Epithelial cell of prostate (primary cell): ENCODE results near the gene CACNA1I.

ENCODE experiments used
- DNase-seq: peaks from one replicate; pipeline ENCODE4 v3.0.0-alpha.2; 2011; ENCODE audit warnings: low read depth, low spot score
- H3K27ac ChIP-seq: fragments of 450-650 bp; 2 replicates; pipeline ENCODE4 v1.5.1; 2017; ENCODE audit warnings: mild to moderate bottlenecking

Gene CACNA1I

GRCh38 chr22:39643311-39644083 is 72.9 kb downstream of the CACNA1I start:
- H3K27ac ChIP-seq = no peak overlapping the region
- no peak for DNase-seq

DNA sequence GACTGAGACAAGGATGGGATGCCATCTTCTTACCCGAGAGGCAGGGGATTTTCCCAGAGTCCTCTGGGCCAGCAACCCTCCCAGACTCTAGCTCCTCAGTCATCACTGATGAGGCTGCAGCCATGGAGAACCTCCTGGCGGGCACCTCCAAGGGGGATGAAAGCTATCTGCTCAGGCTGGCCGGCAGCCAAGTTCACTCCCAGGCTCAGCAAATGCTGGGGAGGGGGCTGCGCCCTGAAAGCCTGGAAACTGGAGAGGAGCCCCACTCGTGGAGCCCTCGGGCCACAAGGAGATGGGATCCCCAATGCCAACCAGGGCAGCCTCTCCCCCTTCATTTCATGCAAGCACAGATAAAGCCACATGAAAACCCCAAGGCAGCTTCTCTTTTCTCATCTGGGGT is 75.0 kb downstream of the CACNA1I start:
- DNase-seq = no peak

GRCh38 chr22:39646398-39647063 is 76.0 kb downstream of the CACNA1I start:
- no peak overlapping the region for H3K27ac ChIP-seq
- no peak for DNase-seq

More for the DNA sequence above, 75.0 kb downstream of the CACNA1I start:
- no peak overlapping the region for H3K27ac ChIP-seq

DNA sequence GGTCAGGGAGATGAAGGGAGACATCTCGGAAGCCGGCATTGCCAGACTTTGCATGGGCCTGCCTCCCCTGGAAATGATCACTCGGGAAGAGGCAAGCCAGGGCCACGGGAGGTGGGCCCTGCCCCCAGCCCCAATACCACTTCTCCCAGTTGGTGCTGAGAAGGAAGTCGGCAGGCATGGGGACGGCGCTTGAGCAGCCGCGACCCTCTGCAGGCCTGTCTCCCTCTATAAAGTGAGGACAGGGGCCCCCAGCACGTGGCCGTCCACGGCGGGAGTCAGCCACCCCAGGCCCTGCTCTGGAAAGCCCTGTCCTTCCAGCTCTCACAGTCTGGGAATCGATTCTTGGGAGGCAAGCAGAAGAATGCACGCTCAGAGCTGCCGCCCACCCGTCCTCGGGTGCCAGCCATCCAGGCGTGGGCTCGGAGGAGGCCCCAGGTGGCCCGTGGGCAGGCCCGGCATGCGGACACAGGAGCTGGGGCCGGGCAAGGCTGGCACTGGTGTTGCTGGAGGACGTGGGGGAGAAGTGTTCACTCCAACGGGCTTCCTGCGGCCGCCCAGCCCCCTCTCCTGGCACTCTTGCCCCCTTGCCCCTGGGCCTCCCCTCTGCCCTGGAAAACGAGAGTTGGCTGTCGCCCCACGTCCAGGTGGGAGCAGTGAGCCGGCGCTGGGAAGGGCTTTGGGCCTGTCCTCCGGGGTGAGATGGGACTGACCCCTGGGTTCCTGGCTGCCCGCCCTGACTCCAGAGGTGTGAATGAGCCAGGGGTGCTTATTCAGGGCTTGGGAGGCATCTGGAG is 77.5 kb downstream of the CACNA1I start:
- H3K27ac ChIP-seq = no peak overlapping the region
- DNase-seq = no peak

DNA sequence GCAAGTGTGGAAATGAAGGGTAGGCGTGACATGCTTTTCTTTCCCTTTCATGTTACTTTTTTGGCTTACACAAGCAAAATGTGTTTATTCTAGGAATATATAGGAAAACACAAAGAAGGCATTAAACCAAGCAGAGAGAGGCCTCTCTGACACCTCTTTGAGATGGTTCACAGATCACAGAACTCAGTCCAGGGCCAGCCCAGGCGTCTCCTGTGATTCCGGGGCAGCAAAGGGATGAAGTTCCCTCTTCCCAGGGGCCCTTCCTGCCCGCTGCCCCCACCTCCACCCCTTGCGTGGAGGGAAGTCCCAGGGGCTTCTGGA is 78.0 kb downstream of the CACNA1I start:
- no peak overlapping the region for H3K27ac ChIP-seq
- no peak for DNase-seq

- no peak for DNase-seq
Observed at GRCh38 chr22:39649500-39650089, 79.0 kb downstream of the CACNA1I start.

DNA sequence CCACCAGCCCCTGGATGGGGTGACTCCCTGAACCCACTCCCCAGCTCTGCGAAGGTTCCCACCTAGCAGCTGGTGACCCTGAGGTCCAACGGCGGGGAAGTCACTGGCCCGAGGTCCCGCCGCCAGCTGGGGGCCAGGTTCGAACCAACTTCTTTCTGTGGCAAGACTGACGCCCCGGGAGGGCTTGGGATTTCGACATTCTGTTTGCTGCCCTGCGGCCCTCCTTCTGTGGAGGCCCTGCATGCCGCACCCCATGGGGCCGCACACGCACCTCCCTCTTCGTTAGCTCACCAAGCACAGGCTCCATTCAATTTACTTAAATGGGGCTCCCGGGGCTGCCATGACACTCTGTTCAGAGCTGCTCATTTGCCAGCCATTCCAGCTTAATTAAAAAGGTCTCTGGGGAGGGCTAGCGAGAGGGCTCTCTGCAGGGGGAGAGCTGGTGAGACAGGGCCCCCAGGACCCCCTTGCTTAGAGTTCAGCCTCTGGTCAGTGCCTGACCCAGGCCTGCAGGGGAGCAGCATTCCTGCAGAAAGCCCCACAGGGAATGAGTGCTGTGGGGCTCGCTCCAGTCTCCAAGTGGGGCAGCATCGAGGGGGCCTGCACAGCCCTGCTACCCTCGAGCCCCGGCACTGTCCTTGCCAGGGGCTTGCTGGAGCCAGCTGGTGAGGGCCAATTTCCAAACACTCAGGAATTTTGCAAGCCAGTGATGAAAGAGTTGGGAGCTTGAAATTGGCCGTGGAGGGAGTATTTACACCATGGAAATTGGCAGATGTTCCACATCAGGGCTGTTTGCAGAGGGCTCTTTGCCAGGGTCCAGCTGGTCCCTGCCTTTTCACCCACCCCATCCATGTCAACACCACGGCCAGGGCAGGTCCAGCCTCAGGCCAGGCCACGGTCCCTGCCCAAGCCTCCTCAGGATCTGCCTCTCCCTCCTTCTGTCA is 80.8 kb downstream of the CACNA1I start:
- DNase-seq = no peak
- H3K27ac ChIP-seq = no peak overlapping the region

More at GRCh38 chr22:39649500-39650089, 79.0 kb downstream of the CACNA1I start:
- no peak overlapping the region for H3K27ac ChIP-seq

DNA sequence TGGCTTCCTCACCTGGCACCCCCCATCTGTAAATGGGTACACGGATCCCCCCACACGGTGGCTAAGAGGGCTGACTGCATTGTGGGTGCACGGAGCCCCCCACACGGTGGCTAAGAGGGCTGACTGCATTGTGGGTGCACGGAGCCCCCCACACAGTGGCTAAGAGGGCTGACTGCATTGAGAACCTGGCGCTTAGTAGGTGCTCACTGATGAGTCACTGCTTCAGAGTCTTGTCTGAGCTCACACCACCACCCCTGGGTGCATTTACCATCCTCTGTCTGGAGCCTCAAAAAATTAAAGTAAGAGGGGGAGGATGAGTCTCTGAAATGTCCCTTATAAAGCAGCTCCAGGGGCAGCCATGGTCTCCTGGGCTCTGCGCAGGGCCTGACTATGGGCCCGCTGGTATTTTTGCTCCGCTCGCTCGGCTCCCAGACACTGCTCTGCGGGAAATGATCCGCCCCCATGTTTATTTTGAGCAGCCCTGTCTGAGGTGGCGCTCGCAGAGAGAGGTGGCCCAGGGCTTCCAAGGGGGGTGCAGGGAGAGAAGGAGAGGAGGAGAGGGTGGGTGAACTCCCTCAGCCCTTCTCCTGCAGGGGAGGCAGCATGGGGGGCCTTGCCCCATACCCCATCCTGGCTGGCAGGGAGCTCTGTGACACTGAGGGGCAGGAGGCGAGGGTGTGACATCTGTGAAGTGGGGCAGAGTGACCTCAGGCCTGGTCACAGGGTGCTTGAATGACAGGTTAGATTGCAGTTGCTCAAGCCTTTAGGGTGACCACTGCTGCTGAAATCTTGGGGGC is 82.6 kb downstream of the CACNA1I start:
- no peak for DNase-seq
- no peak overlapping the region for H3K27ac ChIP-seq

GRCh38 chr22:39653787-39654077 is 83.2 kb downstream of the CACNA1I start:
- DNase-seq = no peak
- H3K27ac ChIP-seq = no peak overlapping the region

DNA sequence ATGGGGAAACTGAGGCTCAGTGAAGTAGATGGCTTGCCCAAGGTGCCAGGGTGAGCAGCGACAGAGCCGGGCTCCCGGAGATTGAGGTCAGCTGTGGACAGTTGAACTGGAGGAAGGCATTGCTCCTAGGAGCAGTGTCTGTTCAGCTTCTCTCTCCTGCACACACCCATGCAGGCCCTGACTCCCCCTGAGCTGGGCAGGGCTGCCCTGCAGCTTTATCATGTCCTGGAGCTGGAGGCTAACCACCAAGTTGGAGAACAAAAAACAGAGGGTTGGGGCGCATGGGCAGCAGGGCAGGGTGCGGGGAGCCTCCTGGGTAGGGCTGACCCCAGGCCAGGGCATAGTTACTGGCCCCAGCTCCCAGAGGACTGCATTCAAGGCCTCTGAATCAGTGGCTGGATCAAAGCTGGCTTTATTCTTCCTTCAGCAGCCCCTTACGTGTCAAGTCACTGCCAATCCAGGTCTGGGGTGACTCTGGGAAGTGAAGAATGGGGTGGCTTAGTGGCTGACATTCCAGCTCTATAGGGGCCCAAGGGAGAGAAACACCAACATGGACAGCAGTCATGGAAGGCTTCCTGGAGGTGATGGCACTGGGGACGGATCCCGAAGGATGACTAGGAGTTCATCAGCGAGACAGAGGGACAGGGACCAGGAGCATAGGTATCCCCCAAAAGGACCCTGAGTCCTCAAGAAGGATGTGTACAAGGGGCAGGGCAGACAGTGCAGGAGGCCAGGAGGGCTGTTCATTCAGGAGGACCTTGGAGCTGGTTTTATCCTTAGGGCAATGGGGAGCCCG is 83.8 kb downstream of the CACNA1I start:
- H3K27ac ChIP-seq = no peak overlapping the region
- no peak for DNase-seq

GRCh38 chr22:39655004-39655579 is 84.5 kb downstream of the CACNA1I start:
- DNase-seq = no peak
- H3K27ac ChIP-seq = no peak overlapping the region

DNA sequence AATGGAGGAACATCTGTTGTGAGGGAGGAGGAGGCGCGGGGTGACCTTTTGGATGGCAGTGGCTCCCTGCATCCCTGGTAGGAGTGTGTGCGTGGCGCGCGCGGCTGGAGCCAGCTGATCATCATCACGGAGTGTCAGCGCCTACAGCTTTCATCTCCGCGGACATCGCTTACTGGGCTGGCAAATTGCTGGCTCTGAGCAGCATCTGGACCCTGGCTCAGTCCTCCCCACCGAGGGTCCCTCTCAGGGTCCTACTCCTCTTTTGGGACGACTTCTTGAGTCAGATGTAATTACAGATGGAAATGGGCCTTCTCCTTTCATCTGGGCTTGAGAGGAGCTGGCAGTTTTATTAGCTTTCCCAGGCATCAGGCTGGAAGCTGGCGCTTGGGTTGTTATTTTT is 85.3 kb downstream of the CACNA1I start:
- no peak overlapping the region for H3K27ac ChIP-seq
- no peak for DNase-seq

DNA sequence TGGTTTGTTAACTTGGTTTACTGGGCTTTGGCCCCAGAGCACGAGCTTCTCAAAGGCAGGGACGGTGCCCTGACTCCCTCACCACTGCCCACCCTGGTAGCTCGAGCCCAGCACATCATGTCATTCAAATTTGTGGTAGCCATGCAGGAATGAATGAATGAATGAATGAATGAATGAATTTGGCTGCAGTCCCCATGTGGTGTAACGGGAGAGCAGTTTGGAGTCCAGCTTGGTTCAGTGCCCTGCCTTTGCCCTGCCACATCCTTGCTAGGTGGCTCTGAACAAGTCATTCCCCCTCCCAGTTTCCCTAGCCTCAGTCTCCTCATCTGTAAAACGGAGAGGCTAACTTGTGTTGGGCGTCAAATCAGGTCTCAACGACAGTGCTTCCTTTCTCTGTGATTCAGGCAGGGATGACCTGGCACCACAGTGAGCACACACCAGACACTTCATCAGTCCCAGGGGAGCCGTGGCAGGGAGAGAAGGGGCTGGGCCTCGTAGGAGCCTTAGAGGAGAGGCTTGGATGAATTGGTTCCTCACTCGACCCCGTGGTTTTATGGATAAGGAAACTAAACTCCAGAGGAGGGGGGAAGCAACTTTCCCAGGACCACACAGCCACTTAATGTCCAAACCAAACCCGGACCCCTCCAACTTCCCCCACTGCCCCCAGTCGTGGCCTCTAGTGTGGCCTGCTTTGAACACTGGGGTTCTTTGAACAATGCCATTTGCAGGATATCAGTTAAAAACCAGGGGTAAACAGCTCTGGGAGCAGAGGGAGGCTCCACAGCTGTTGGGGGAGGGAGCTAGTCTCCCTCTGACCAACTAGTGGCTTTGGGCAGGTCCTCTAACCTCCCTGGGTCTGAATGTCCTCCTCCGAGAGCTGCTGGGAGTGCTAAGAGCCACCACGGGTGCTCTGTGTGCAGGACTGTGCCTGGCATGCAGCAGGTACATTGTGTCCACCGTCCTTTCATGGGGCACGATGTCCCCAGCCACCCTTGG is 86.2 kb downstream of the CACNA1I start:
- H3K27ac ChIP-seq = no peak overlapping the region
- no peak for DNase-seq

GRCh38 chr22:39658367-39658766 is 87.8 kb downstream of the CACNA1I start:
- no peak for DNase-seq
- no peak overlapping the region for H3K27ac ChIP-seq

DNA sequence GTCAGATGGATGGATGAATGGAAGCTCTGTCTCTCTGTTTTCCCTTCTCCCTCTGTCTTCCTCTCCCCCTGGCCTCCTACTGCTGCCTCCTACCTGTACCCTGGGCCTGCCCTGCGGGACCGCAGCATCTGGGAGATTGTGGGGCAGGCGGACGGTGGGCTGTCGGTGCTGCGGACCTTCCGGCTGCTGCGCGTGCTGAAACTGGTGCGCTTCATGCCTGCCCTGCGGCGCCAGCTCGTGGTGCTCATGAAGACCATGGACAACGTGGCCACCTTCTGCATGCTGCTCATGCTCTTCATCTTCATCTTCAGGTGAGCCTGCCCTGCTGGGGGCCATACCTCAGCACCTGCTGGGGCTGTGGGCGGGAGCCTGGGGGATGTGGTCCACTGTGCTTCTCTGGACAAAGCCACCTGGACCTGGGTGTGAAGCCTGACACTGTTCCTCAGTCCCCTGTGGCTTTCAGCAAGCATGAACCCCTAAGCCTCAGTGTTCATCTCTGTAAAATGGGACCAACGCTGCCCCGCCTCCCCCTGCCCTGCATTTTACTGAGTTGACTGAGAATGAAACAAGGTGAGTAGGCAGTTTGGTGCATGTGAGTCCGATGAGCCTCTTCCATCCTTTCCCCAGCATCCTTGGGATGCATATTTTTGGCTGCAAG is 88.4 kb downstream of the CACNA1I start:
- H3K27ac ChIP-seq = no peak overlapping the region
- DNase-seq = no peak

GRCh38 chr22:39661501-39661841 is 90.9 kb downstream of the CACNA1I start:
- H3K27ac ChIP-seq = no peak overlapping the region

More at GRCh38 chr22:39661501-39661841, 90.9 kb downstream of the CACNA1I start:
- DNase-seq = no peak
